Germinal center (tissue), 1 donor: ENCODE data around the gene C6orf120.

Experiments
- DNase-seq: peaks from one replicate; pipeline ENCODE4 v3.0.0; 2012; ENCODE audit warnings: mixed read lengths, low spot score

Gene C6orf120

DNA sequence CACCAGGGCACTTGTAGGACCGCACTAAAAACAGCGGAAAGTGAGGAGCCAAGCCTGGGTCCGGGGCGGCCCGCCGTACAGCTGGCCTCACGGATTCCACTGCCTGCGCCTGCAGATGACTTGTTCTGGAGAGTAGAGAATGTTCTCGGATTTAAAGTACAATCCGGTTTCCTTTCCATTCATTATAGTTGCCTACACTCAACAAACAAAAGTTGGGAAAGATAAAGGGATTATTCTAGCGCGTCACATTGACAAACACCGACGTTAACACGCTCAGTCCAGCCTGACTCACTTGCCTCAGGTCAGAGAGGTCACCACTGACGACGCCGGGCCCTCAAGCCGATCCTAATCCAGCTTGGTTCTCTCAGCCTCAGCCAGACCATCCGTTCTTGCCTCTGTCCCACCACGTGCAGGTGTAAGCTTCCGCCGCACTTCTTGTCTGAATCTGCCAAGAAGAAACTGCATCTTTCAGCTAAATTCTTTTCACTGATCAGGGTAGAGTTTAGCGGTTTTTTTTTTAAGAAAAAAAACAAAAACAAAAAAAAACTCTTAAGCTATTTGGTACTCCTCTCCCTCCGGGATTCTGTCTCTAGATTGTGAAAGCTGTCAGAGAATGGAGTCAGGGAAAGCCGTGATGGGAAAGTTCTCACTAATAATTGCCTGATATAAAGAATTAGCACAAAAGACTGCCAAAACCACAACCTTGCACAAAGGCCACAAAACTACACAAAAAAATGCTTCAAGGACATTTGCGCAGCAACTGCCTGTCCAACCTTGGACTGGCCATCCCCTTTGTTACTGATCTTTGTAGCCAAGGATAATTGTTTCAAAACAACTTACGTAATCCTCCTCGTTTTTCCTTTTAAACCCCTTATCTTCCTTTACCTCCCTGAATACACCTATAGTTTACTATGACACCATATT, 23.5 kb downstream of the C6orf120 start:
- peak; percentile 6 for DNase-seq

DNA sequence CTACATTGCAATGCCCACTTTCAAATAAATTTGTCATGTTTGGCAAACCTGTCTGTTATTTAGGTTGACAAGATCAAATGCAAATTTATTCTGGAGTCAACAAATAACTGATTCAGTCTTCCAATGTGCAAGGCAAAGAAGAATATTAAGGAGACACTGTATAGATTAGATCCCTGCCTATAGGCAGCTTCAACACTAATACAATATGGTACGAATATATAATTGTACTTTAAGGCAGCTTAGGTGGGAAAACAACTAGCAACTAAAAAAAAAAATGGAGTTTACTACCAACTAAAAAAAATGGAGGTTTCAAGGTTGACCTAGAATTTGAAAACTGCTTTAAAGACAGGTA, 24.1 kb downstream of the C6orf120 start:
- DNase-seq = no peak

DNA sequence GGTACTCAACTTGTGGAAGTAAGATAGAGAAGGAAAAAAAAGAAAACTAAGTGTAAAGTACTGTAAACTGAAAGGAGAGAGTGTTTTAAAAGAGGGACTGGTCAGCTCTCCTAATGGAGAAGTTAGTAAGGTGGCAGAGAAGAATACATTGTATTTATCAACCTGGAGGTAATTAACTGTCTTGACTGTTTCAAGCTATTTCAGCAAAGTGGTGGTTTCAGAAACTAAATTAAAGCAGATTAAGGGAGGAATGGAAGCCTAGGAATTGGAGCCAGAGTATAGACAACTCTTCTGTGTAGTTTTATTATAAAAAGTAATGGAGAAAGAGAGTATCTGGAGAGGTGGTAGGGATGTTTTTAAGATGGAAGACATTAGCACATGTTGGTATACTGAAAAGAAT, 25.0 kb downstream of the C6orf120 start:
- DNase-seq = no peak

DNA sequence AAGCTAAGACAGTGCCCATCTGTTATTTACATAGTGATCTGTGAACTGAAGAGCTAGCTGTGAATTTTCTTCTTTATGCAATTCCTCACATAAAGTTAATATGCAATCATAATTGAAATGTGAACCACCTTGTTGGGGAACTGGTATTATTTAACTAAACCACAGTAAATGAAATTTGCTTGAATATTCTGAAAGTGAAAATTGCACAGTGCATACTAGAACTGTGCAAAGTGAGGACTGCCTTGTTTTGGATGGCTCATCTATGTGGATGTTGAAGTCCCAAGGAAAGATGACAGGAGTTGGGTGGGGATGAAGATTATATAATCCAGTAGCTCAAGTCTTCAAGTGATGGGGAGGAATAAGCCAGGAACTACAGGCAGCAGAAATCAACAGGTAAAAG, 28.0 kb downstream of the C6orf120 start:
- DNase-seq = no peak

DNA sequence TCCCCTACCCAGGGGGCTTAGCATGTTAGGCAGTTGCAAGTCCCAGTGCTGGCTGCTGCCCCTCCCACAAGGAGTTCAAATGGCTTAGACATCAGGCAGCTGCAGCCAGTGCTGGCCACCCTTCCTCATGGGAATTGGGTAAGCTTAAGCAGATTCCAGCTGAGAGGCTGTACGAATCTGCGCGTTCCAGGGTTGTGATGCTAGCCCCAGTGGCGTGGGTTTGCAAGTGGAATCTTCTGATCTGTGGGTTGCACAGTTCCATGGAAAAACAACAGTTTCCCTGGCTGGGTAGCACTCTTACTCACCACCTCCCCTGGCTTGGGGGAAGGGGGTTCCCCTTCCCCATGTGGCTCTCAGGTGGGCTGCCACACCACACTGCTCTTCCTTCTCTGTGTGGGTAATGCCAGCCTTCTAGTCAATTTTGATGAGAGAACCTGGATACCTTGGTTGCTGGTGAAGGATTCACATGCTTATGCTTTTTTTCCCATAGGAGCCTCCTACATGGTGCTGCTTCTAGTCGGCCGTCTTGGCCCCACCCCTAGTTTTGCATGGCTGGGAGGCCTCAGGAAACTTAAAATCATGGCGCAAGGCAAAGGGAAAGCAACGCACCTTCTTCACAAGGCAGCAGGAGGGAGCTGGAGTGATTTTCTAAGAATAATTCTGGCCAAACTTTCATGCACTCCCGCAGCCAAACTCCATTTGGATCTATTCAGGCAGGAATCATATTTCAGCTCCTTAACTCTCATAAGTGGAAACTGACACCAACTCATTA, 36.5 kb downstream of the C6orf120 start:
- DNase-seq = no peak

DNA sequence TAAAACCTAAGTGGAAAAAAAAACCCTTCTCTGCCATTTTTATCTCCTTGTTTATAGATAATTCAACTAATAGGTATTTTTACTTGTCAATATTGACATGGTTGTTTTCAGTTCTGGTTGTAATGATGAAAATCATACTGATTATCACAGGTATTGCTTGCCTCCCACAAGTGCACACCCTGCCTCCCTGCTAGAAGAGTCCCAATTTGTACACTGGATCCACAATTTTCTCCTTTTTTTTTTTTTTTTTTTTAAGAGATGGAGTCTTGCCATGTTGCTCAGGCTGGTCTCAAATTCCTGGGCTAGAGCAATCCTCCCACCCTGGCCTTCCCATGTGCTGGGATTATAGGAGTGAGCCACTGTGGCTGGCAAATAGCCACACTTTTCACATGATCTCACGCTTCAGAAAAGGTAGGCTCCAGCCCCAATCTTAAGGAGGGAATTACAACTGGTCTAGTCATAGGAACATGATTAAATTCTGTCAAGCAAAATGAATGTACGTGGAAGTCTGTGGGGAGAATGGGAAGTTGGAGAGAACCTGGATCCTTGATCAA, 37.1 kb downstream of the C6orf120 start:
- DNase-seq = no peak

DNA sequence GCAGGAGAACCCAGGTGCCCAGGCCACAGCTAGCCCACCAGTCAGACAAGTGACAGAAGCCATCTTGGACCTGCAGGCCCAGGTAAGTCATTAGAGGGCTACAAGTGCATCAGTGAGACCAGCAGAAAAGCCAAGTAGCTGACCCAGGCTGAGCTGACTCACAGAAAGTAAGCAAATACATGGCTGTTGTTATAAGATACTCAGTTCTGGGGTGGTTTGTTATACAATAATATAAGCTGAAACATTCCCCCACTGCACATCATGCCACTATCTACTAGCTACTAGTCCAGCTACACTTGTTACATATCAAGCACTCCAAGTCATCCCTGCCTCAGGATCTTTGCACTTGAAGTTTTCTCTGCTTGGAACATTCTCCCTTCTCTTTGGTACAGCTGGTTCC, 39.4 kb downstream of the C6orf120 start:
- no peak for DNase-seq

DNA sequence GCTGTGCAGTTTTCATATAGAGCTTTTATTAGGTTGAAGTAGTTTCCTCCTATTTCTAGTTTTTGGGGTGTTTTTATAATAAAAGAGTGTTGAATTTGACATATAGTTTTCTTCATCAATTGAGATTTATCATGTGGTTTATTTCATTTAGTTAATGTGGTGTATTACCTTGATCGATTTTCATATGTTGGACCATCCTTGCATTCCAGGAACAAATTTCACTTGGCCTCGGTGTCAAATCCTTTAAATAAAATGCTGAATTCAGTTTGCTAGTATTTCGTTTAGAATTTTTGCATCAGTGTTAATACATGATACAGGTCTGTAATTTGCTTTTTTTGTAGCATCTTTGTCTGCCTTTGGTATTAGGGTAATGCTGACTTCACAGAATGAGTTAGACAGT, 43.5 kb downstream of the C6orf120 start:
- no peak for DNase-seq

DNA sequence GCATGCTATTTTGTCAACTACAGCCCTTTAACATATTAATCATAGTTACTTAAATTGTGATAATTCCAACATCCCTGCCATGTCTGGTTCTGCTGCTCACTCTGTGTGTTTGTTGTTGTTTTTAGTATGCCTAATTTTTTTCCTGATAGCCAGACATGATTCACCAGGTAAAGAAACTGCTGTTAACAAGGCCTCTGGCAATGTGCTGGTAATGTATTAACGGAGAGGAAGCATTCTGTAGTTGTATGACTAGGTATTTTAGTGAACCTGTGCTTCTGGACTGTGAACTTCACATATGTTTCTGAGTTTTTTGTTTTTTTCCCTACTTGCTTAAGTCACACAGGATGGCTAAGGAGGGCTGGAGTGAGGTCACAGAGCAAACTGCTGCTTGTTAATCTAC, 44.6 kb downstream of the C6orf120 start:
- no peak for DNase-seq

DNA sequence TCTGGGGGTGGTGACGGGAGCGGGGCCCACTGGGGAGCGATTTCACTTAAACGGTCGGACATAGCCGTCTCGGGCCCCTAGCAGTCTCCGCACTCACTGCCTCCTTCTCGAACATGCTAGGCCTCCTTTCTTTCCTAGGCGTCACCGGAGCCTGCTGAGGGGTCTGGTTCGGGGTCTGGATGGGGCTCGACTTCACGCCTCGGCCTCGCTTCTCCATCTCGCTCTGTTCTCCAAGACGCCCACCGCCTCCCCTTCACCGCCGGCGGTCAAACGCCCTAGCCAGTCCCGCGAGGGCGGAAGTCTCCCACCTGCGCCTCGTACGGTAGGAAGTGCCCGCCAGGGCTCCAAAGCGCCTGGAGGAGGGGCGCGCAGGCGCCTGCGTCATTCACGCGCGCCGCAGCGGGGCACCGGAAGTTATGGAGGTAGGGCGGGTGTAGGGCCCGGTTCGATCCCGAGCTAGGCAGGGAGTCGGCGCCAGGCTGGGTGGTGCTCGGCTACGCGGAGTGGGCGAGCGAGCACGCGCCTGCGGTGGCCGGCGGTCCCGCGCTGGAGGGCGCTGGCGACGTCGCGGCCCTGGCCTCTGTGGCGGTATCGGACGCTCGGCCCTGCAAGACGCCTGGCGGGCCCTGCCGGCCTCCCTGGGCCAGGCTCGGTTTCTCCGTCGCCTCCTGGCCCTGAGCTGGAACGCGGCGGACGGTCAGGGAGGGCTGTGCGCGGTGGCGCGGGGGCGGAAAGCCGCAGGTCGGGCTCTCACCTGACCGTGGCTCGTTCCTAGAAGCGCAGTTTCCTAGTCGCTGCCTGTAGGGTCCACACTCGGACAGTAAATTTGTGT, 49.5 kb downstream of the C6orf120 start, which contains the start of the genes DYNLT2 and ERMARD:
DYNLT2 (minus strand) TSS at position 331 of the 832 bp plus-strand sequence; CDS start at position 217, 114 bp downstream.
ERMARD (plus strand) TSS at position 381 of the 832 bp plus-strand sequence; CDS start at position 417, 36 bp downstream.
- peak; percentile 93 for DNase-seq

DNA sequence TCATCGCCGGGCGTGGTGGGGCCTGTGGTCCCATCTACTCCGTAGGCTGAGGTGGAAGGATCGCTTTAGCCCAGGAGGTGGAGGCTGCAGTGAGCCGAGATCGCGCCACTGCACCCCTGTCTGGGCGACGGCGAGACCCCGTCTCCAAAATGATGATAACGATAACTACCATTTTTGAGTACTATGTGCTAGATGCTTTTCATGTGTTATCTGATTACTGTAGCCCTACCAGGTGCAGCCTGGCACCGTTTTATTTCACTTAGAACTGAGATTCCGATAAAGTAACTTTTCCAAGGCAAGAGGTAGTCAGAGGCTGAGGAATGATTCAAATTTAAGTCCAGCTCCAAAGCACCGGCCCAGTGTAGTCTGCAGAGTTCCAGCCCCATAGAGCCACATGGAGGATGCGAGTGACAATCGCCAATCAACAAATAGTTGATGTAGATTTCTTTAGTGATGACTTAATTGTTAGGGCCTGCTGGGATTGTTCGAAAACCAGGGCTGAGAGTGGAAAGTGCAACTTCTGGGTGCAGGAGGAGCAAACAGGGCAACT, 50.2 kb downstream of the C6orf120 start:
- DNase-seq = no peak
